Measurements from ENCODE around the gene PEX5L. TPM values are rescaled to one million over a fixed set of nuclear protein-coding genes. Genes with fewer than 3 reads are reported as not detected.

PEX5L gene
- total RNA-seq, 6 experiments from 2014 or later = 0.09 to 0.28 (median 0.11) TPM; not detected in 1

DNA sequence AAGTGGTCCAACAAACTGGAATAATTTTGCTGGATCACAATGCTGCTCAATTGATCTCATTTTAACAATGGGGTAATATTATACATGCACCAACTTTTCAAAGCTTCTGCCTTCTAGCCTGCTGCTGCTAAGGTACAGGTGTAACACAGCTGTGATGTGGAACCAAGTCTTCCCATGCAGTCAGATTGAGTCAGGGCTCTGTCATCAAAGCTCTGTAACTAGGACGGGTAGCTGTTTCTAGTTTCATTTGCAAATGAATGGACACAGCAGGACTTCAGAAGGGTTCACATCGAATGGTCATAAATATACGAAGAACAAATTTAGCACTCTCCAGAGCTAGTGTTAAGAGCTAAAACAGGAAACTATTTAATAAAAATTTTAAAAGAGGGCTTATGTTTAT lies 194.7 kb downstream of the PEX5L start:
- Mint-ChIP-seq H3K4me1 (ENCODE audit: low read depth) (peaks cover 12% of the 10 kb centered on the region), H3K36me3 (ENCODE audit: low read depth) (no peaks in the 10 kb centered on the region), H3K9me3 (no peaks in the 10 kb centered on the region), H3K27me3 (ENCODE audit: insufficient read depth) (no peaks in the 10 kb centered on the region), H3K4me3 (no peak overlapping the region), H3K27ac (no peak overlapping the region)
- TF ChIP-seq, protein P1, sequence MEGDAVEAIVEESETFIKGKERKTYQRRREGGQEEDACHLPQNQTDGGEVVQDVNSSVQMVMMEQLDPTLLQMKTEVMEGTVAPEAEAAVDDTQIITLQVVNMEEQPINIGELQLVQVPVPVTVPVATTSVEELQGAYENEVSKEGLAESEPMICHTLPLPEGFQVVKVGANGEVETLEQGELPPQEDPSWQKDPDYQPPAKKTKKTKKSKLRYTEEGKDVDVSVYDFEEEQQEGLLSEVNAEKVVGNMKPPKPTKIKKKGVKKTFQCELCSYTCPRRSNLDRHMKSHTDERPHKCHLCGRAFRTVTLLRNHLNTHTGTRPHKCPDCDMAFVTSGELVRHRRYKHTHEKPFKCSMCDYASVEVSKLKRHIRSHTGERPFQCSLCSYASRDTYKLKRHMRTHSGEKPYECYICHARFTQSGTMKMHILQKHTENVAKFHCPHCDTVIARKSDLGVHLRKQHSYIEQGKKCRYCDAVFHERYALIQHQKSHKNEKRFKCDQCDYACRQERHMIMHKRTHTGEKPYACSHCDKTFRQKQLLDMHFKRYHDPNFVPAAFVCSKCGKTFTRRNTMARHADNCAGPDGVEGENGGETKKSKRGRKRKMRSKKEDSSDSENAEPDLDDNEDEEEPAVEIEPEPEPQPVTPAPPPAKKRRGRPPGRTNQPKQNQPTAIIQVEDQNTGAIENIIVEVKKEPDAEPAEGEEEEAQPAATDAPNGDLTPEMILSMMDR (IDR thresholded peaks at IDR 0.05) = no peak
- DNase-seq = no peak

DNA sequence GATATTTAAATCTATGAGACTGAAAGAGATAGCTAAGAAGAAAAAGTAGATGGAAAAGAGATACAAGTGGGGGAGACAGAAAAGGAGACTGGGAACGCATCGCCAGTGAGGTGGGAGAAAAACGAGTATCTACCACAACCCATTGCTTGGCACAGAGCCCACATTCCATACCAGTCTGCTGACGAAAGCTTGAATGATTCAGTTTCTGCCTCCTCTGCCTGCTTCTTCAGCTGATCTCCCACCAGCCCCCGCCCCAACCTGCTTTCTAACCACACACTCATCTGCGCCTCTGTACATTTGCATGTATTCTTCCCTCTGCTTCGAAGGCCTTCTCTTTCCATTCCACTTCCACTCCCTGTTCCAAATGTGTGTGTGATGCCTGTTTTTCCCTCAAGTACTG lies 195.8 kb downstream of the PEX5L start:
- Mint-ChIP-seq H3K4me1 (ENCODE audit: low read depth) (peaks cover 12% of the 10 kb centered on the region), H3K4me3 (no peak overlapping the region), H3K9me3 (no peaks in the 10 kb centered on the region), H3K36me3 (ENCODE audit: low read depth) (no peaks in the 10 kb centered on the region), H3K27me3 (ENCODE audit: insufficient read depth) (no peaks in the 10 kb centered on the region), H3K27ac (no peak overlapping the region)
- TF ChIP-seq, protein P1 (IDR thresholded peaks at IDR 0.05) = no peak
- DNase-seq = peak; percentile 12

DNA sequence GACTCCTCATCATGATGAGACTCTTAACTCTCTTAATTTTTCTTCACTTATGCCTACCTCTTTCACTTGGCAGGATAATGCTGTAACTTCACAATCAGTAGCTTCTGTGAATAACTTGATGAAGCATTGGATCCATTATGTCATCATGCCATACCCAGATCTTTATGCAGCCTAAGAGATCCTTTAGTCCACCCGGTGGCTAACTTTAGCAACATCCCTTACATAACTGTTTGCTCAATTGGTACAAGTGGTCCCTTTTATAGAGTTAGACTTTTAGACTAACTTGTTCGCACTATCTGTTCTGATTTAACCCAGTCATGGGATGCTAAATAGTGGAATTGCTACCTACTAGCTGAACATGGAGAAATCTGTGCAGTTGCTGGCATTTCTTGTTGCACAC lies 199.4 kb downstream of the PEX5L start:
- peaks cover 1% of the 10 kb centered on the region; the same call in 1 of the 2 replicates for H3K27me3 Mint-ChIP-seq (ENCODE audit: insufficient read depth)
- H3K27ac Mint-ChIP-seq = no peak overlapping the region
- peak; percentile 3 for DNase-seq

DNA sequence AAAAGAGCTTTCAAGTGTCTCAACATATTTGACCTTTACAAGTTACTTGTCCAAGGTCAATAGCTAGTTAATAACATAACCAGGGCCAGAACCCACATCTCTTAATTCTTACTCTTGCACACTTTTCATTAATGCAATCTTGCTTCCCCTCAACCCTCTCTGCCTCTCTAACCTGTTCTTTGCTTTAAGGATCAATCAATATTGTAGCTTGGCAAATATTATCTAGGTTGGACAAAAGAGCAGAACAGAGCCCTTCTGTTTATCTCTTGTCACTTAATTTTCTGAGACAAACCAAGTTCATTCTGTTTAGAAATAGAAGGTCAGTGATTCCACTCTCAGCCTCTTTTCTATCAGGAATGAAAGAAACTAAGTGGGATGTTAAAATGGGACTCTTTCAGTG lies 203.4 kb downstream of the PEX5L start:
- no peak overlapping the region for H3K27ac Mint-ChIP-seq
- H3K9me3 Mint-ChIP-seq = no peaks in the 10 kb centered on the region
- no peak for DNase-seq
- H3K27me3 Mint-ChIP-seq (ENCODE audit: insufficient read depth) = peaks cover 1% of the 10 kb centered on the region
- H3K36me3 Mint-ChIP-seq (ENCODE audit: low read depth) = no peaks in the 10 kb centered on the region
- 0 out of 2 replicates have a peak, but pooled peaks cover 4% of the 10 kb centered on the region for H3K4me1 Mint-ChIP-seq (ENCODE audit: low read depth)
- no peak overlapping the region for H3K4me3 Mint-ChIP-seq
- TF ChIP-seq, protein P1 (IDR thresholded peaks at IDR 0.05) = no peak

More for the DNA sequence above, 199.4 kb downstream of the PEX5L start:
- Mint-ChIP-seq H3K4me3 (no peak overlapping the region), H3K4me1 (ENCODE audit: low read depth) (peaks cover 12% of the 10 kb centered on the region), H3K36me3 (ENCODE audit: low read depth) (no peaks in the 10 kb centered on the region), H3K9me3 (no peaks in the 10 kb centered on the region)
- TF ChIP-seq, protein P1 (IDR thresholded peaks at IDR 0.05) = peak; percentile 42

DNA sequence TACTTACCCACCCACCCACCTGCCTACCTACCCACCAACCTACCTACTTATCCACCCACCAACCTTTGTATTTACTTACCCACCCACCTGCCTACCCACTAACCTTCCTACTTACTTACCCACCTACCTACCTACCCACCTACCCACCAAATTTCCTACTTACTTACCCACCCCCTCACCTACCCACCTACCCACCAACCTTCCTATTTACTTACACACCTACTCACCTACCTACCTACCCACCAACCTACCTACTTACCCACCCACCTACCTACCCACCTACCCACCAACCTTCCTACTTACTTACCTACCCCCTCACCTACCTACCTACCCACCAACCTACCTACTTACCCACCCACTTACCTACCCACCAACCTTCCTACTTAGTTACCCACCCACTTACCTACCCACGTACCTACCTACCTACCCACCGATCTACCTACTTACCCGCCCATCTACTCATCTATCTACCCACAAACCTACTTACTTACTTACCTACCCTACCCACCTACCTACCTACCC lies 204.3 kb downstream of the PEX5L start:
- Mint-ChIP-seq H3K36me3 (ENCODE audit: low read depth) (no peaks in the 10 kb centered on the region), H3K4me1 (ENCODE audit: low read depth) (0 out of 2 replicates have a peak, but pooled peaks cover 4% of the 10 kb centered on the region), H3K4me3 (no peak overlapping the region), H3K27ac (no peak overlapping the region), H3K27me3 (ENCODE audit: insufficient read depth) (peaks cover 1% of the 10 kb centered on the region), H3K9me3 (no peaks in the 10 kb centered on the region)
- no peak for DNase-seq
- TF ChIP-seq, protein P1 (IDR thresholded peaks at IDR 0.05) = no peak
